CD4-positive, alpha-beta T cell (primary cell): ENCODE measurements around the gene CTNNA3. TPM values are rescaled to one million over a fixed set of nuclear protein-coding genes. Genes with fewer than 3 reads are reported as not detected.

ENCODE experiments used
- ATAC-seq: fragments of 200-7000 bp; cut with Tn5 transposase; one replicate; pipeline ENCODE4 v1.10.0; 2022; ENCODE audit warnings: mild to moderate bottlenecking; ENCODE audit not compliant: poor library complexity
- CTCF ChIA-PET: fragments of 350-600 bp; sonication (Branson Sonifier 250); formaldehyde crosslinking; loops from one replicate; lab custom pipeline; 2021; ENCODE audit warnings: antibody characterized with exemption, inconsistent platforms; lab: Charles Lee
- POLR2A ChIA-PET: fragments of 350-600 bp; sonication (Branson Sonifier 250); formaldehyde crosslinking; loops from one replicate; lab custom pipeline; 2021; ENCODE audit warnings: antibody characterized with exemption, inconsistent platforms; lab: Charles Lee
- DNase-seq, 14 experiments: peaks; one replicate each; pipeline ENCODE4 v3.0.0-alpha.2; 2013 to 2020; ENCODE audit warnings: mixed read lengths in 2 of 14
- H3K27ac ChIP-seq, 2 donors: one replicate each; pipeline versions ENCODE4 v1.5.1 to v1.7.0; 2013; ENCODE audit warnings: low read length in 2 of 2, low read depth in 1 of 2, mild to moderate bottlenecking in 1 of 2
- H3K27me3 ChIP-seq, 2 experiments: 1 replicate in 1 of 2; 2 replicates in 1 of 2; pipeline versions ENCODE4 v1.6.1 to v1.7.0; 2013; ENCODE audit warnings: low read length in 2 of 2, control low read depth in 1 of 2, mild to moderate bottlenecking in 1 of 2, moderate library complexity in 1 of 2; ENCODE audit not compliant: insufficient read depth in 2 of 2, control insufficient read depth in 1 of 2
- H3K36me3 ChIP-seq: one replicate; pipeline ENCODE4 v1.6.1; 2013; ENCODE audit warnings: low read length, control low read depth; ENCODE audit not compliant: insufficient read depth
- H3K4me1 ChIP-seq: one replicate; pipeline ENCODE4 v1.6.1; 2013; ENCODE audit warnings: low read length, control low read depth; ENCODE audit not compliant: insufficient read depth
- H3K4me3 ChIP-seq: one replicate; pipeline ENCODE4 v1.5.1; 2013; ENCODE audit warnings: mild to moderate bottlenecking, low read length, moderate library complexity
- H3K9me3 ChIP-seq, 2 experiments: 1 replicate in 1 of 2; 2 replicates in 1 of 2; pipeline versions ENCODE4 v1.6.1 to v1.7.0; 2013; ENCODE audit warnings: low read length in 2 of 2, mild to moderate bottlenecking in 2 of 2, control low read depth in 1 of 2, moderate library complexity in 1 of 2; ENCODE audit not compliant: control insufficient read depth in 1 of 2, insufficient read depth in 1 of 2
- H3K27ac Mint-ChIP-seq: one replicate; pipeline ENCODE4 v1.8.0; 2020; ENCODE audit warnings: mixed read lengths
- H3K27me3 Mint-ChIP-seq: one replicate; pipeline ENCODE4 v1.8.0; 2021; ENCODE audit warnings: mixed read lengths
- H3K36me3 Mint-ChIP-seq: one replicate; pipeline ENCODE4 v1.8.0; 2021; ENCODE audit warnings: low read depth, mixed read lengths
- H3K4me1 Mint-ChIP-seq: one replicate; pipeline ENCODE4 v1.8.0; 2021; ENCODE audit warnings: low read depth, mixed read lengths
- H3K4me3 Mint-ChIP-seq: one replicate; pipeline ENCODE4 v1.8.0; 2020; ENCODE audit warnings: mild to moderate bottlenecking, mixed read lengths
- H3K9me3 Mint-ChIP-seq: one replicate; pipeline ENCODE4 v1.8.0; 2020; ENCODE audit warnings: mixed read lengths
- CTCF ChIP-seq: fragments of 200-600 bp; IDR thresholded peaks from one replicate; pipeline ENCODE4 v1.8.0; 2022; ENCODE audit warnings: antibody characterized with exemption, mild to moderate bottlenecking
- intact Hi-C, 2 experiments: fragments of 100-400 bp; cut with DNase I in 1 of 2; cut with micrococcal nuclease in 1 of 2; formaldehyde crosslinking; loops; one replicate each; pipeline versions ENCODE4 v1.15.1 to v1.9.0; 2023 to 2025; cut with DNase I, micrococcal nuclease
- total RNA-seq, 174 experiments: library from RNA in 2 of 174; stranded (reverse) in 2 of 174; gene quantifications; one replicate each; pipeline ENCODE4 v1.2.3 and lab custom pipeline; 2021 to 2026

CTNNA3 gene
- total RNA-seq, 2 experiments from 2014 or later: 0.80 TPM; not detected in 1

- ATAC-seq: no peak
- Mint-ChIP-seq H3K27ac (no peak overlapping the region), H3K4me3 (no peak overlapping the region), H3K27me3 (no peaks in the 10 kb centered on the region), H3K9me3 (peaks cover 2% of the 10 kb centered on the region), H3K36me3 (no peaks in the 10 kb centered on the region), H3K4me1 (no peaks in the 10 kb centered on the region)
- POLR2A ChIA-PET: no interaction called here
- Histone ChIP-seq H3K4me1 (no peaks in the 10 kb centered on the region), H3K27ac (no peak overlapping the region), H3K4me3 (no peak overlapping the region), H3K9me3 (no peaks in the 10 kb centered on the region), H3K27me3 (no peaks in the 10 kb centered on the region), H3K36me3 (no peaks in the 10 kb centered on the region)
- DNase-seq: no peak
- intact Hi-C loops: no loop called here
- CTCF ChIA-PET: no interaction called here
- no peak for TF ChIP-seq CTCF
These were observed 715.7 kb downstream of the CTNNA3 start for GRCh38 chr10:66980246-66980815.

DNA sequence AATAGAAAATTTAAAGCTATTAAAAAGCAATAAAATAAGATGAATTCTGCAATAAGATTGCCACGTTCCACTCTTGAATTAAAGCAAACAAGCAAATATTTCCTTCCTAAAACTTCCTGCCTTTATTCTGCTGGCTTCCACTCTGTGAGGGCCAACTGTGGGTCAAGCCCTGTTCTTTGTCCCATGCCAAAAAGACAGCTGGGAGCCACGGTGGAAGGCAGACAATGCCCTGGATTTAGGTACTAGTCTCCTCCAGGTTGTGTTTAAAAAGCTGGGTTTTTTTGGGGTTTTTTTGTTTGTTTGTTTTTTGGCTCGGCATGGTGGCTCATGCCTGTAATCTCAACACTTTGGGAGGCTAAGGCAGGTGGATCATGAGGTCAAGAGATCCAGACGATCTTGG is 731.0 kb downstream of the CTNNA3 start:
- DNase-seq (no peak), ATAC-seq (no peak)
- Mint-ChIP-seq H3K4me1 (no peaks in the 10 kb centered on the region), H3K36me3 (no peaks in the 10 kb centered on the region), H3K4me3 (no peak overlapping the region), H3K27ac (no peak overlapping the region), H3K27me3 (no peaks in the 10 kb centered on the region), H3K9me3 (peaks cover 3% of the 10 kb centered on the region)
- ChIA-PET POLR2A (no interaction called here), CTCF (no interaction called here)
- intact Hi-C loops: no loop called here
- no peak for TF ChIP-seq CTCF
- Histone ChIP-seq H3K4me1 (no peaks in the 10 kb centered on the region), H3K4me3 (no peak overlapping the region), H3K9me3 (peaks cover 0 to 3% of the 10 kb centered on the region in 2 experiments), H3K36me3 (no peaks in the 10 kb centered on the region), H3K27ac (no peak overlapping the region), H3K27me3 (no peaks in the 10 kb centered on the region)

- H3K4me3 ChIP-seq: no peak overlapping the region
- no peak for ATAC-seq
These were observed 737.5 kb downstream of the CTNNA3 start for GRCh38 chr10:66958466-66958865.

More at GRCh38 chr10:66958466-66958865, 737.5 kb downstream of the CTNNA3 start:
- Histone ChIP-seq H3K4me1 (no peaks in the 10 kb centered on the region), H3K27me3 (no peaks in the 10 kb centered on the region), H3K36me3 (no peaks in the 10 kb centered on the region), H3K27ac (no peak overlapping the region), H3K9me3 (no peaks in the 10 kb centered on the region)
- no peaks in the 10 kb centered on the region for H3K27me3 Mint-ChIP-seq
- POLR2A ChIA-PET: no interaction called here
- H3K4me1 Mint-ChIP-seq: no peaks in the 10 kb centered on the region
- H3K9me3 Mint-ChIP-seq: peaks cover 2% of the 10 kb centered on the region
- CTCF ChIA-PET: no interaction called here
- intact Hi-C loops: no loop called here
- TF ChIP-seq CTCF: no peak
- H3K36me3 Mint-ChIP-seq: no peaks in the 10 kb centered on the region
- no peak overlapping the region for H3K27ac Mint-ChIP-seq
- DNase-seq: no peak
- no peak overlapping the region for H3K4me3 Mint-ChIP-seq
